ENCODE measurements around the gene LUC7L.
A peak's percentile ranks its signal among the peaks of the same experiment; 100 is the strongest.
"Not testable (repeated sequence)": the region's sequence is repeated elsewhere in the genome, so short reads cannot be mapped to it uniquely, and the experiment has no call there.

The LUC7L gene

DNA sequence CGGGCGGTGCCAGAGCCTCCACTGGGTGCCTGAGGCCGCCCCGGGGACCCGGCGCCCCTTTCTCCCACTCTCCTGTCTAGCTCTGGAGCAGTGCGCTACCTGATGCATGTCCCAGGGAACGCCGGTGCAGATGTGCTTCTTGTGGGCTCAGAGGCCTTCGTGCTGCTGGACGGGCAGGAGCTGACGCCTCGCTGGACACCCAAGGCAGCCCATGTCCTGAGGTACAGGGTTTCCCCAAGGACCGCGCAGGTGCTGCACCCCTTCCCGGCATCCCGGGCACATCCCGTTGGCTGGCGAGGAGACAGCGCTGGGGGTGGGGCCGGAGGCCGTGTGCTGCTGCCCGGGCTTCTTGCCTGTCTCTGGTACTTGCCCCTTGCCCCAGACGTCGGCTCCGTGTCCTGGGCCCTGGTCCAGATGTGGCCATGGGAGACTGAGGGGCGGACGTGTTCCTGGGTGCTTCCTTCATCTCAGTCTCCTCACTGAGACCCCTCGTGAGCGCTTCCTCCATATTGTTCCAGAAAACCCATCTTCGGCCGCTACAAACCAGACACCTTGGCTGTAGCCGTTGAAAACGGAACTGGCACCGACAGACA, 34.0 kb upstream of the LUC7L start:
- no peak for DNase-seq

DNA sequence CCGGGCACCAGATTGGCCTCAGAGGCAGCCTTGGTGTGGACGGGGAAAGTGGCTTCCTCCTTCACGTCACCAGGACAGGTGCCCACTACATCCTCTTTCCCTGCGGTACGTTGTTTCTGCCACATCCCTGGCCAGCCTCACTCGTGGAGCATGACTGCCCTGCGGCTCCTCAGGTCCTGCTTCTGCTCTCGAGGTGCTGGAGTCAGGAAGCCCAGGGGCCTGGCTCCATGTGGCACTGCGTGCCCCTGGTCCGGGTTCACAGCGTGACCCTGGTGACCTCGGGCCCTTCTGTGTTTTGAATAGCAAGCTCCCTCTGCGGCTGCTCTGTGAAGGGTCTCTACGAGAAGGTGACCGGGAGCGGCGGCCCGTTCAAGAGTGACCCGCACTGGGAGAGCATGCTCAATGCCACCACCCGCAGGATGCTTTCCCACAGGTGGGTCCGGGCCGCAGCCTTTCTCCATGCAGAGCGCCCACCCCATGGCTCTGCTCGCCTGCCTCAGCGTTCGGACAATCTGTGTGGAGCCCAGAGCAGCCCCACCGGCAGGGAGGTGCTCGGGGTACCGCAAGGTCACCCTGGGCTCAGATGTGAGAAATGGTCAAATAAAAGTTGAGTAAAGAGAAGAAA, 33.0 kb upstream of the LUC7L start:
- no peak for DNase-seq

DNA sequence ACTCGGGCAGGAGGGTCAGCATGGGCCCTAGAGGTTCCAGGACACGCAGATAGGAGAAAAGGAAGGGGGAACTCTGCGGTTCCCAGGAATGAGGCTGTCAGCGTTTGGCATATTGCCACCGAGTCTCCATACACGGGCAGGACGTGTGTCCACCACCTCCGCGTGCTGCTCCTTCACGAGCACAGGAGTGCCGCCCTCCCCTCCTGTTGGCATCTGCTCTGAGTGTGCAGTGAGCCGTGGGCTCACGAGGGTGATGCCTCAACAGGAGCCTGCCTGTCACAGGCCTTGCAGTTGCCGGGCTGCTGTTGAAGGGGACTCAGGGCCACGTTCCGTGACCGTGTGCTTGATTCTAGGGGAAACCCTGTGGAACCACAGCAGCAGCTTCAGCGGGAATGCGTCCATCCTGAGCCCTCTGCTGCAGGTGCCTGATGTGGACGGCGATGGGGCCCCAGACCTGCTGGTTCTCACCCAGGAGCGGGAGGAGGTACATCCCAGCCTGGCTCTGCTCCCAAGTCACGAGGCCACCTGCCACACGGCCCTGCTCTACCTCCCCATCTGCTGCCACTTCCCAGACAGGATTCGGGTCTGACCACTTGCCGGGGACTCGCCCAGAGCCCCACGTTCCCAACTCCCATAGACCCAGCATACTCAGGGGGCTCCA, 31.9 kb upstream of the LUC7L start:
- no peak for DNase-seq

GRCh38 chr16:260326-260725, 31.1 kb upstream of the LUC7L start:
- DNase-seq = no peak

GRCh38 chr16:259814-260253, 30.6 kb upstream of the LUC7L start:
- no peak for DNase-seq

GRCh38 chr16:259226-259625, 30.0 kb upstream of the LUC7L start:
- no peak for DNase-seq

- not testable (repeated sequence) for DNase-seq
Observed at GRCh38 chr16:258091-258490, 28.8 kb upstream of the LUC7L start.

GRCh38 chr16:255183-255582, 25.9 kb upstream of the LUC7L start:
- no peak for DNase-seq

DNA sequence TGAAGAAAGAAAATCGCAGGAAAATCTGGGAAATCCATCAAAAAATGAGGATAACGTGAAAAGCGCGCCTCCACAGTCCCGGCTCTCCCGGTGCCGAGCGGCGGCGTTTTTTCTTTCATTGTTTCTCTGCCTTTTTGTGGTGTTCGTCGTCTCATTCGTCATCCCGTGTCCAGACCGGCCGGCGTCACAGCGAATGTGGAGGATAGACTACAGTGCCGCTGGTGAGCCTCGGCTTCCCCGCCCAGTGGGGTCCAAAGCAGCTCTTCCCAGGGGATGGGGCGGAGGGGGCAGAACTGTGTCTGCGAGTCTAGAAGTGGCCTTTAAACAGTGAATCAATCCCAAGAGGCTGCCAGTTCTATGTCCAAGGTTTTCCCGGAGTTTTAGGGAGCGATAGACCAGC, 25.2 kb upstream of the LUC7L start:
- no peak for DNase-seq

- DNase-seq = no peak
Observed at GRCh38 chr16:253833-254232, 24.6 kb upstream of the LUC7L start.

- DNase-seq = peak; percentile 50
Observed at GRCh38 chr16:252366-253337, 23.4 kb upstream of the LUC7L start.

DNA sequence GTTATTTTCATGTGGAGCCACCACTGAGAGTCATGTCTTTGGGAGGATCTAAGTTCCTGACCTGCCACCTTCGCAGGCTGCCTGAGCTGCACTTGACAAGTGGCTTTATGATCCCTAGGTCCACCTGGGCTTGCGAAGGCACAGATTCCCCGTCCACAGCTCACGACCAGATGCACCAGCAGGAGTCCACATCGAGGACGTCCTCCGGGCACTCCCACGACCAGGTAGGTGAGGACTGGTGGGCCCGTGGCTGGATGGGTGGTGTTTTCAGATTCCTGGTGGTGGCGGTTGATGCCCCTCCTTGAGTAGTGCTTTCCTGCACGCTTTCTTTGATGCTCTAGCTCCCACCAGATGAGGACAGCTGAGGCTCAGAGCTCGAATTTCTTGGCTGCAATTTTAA, 20.2 kb upstream of the LUC7L start:
- no peak for DNase-seq

- no peak for DNase-seq
Observed at GRCh38 chr16:247027-247426, 17.8 kb upstream of the LUC7L start.

DNA sequence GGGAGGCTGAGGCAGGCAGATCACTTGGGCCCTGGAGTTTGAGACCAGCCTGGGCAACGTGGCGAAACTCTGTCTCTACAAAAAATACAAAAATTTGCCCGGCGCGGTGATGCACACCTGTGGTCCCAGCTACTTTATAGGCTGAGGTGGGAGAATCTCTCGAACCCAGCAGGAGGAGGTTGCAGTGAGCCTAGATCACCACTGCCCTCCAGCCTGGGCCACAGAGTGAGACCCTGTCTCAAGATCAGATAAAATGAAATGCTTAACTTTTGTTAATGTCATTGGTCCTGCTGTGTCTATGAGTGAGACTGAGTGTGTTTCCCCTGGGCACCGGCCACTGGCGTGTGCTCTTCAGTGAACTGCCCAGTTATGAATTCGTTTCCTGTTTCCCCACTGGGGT, 15.9 kb upstream of the LUC7L start:
- no peak for DNase-seq

GRCh38 chr16:243348-243747, 14.1 kb upstream of the LUC7L start:
- DNase-seq = no peak

DNA sequence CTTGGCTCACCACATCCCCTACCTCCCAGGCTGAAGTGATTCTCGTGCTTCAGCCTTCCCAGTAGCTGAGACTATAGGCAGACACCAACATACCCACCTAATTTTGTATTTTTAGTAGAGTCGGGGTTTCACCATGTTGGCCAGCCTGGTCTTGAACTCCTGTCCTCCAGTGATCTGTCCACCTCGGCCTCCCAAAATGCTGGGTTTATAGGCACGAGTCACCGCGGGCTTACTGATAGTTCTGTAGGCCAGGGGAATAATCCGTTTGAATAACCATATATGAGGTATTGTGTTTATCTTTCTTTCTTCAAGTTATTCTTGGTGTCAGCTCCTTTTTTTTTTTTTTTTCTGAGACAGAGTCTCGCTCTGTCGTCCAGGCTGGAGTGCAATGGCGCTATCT, 13.0 kb upstream of the LUC7L start:
- DNase-seq = no peak

DNA sequence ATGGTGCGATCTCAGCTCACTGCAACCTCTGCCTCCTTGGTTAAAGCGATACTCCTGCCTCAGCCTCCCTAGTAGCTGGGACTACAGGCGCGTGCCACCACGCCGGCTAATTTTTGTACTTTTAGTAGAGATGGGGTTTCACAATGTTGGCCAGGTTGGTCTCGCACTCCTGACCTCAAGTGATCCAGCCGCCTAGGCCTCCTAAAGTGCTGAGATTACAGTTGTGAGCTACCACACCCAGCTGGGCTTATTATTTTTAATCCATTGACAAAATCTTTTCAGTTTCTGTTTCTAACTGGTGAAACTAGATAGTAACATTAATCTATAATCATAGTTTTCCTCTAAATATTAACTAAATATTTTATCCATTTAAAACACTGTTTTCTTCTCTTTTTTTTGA, 11.3 kb upstream of the LUC7L start:
- no peak for DNase-seq

- no peak for DNase-seq
Observed at GRCh38 chr16:239948-240277, 10.7 kb upstream of the LUC7L start.

DNA sequence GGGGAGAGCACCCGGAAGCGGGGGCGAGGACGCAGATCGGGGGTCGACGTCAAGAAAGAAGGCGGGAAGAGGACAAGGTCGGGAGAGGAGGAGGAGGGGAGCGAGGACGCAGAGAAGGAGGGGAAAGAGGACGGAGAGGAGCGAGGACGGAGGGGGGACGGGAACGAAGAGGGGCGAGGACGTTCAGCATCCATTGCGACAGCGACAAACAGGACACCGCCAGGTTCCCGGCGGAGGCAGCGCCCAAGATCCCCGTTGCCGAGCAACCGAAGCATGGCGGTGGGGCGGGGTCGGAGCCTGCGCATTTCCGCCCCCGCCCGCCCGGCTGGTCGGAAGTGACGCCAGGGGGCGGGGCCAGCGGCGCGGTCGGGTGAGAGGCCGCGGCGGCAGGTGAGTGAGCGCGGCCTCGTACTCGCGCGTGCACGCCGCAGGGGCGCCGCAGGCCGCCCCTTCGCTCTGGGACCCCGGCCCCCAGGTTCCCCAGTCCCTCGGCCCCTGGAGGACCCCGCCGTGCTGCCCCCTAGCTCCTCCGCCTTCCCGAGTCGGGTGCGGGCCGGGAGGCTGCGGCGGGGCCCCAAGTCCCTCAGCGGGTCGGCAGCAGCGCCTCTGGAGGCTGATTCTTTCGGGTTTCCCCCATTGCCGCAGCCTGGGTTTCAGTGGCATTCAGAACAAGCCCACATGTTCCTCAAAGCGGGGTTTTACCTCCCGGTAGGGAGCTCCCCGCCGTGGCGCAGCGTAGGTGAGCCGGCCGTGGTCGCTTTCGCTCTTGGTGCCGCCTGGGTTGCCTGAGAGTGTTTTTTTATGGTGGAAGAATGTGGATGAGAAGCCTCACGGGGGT, 5.4 kb upstream of the LUC7L start, which contains the start of gene FAM234A:
Gene FAM234A (plus strand): TSS at position 354 of the 838 bp plus-strand sequence. CDS start 19,593 bp downstream, outside the sequence.
- DNase-seq = peak; percentile 96

GRCh38 chr16:230949-231348, 1.7 kb upstream of the LUC7L start:
- DNase-seq = no peak

- not testable (repeated sequence) for DNase-seq
Observed at GRCh38 chr16:230351-230750, 1.1 kb upstream of the LUC7L start.

GRCh38 chr16:229731-230281, 557 bp upstream of the LUC7L start:
- no peak for DNase-seq

Data from stimulated activated CD8-positive, alpha-beta memory T cell treated with anti-CD3 and anti-CD28 coated beads, Interleukin-4, amount 100 ng/mL, for 48 hours (primary cell).